SK-N-SH treated with all-trans-retinoic acid at 6 μM for 48 hours (cell line): Measurements from ENCODE around the gene SLC6A18.

Source experiments
- ATAC-seq: fragments of 200-7000 bp; cut with Tn5 transposase; 3 replicates; pipeline ENCODE4 v1.9.1; 2020; ENCODE audit warnings: mild to moderate bottlenecking, moderate library complexity
- BACH2 ChIP-seq: fragments of 250-450 bp; sonication (Bioruptor Pico); IDR thresholded peaks from 2 replicates; pipeline ENCODE4 v1.9.0; 2021; ENCODE audit warnings: mild to moderate bottlenecking, borderline replicate concordance
- CREB5 ChIP-seq: fragments of 250-450 bp; sonication (Bioruptor Pico); IDR thresholded peaks from 2 replicates; pipeline ENCODE4 v1.5.1; 2020; ENCODE audit warnings: low read depth, mild to moderate bottlenecking, moderate library complexity
- CSRNP3 ChIP-seq: fragments of 250-450 bp; sonication (Bioruptor Pico); IDR thresholded peaks from 2 replicates; pipeline ENCODE4 v1.5.1; 2021; ENCODE audit warnings: mild to moderate bottlenecking, moderate library complexity
- ESRRG ChIP-seq: fragments of 250-450 bp; sonication (Bioruptor Pico); IDR thresholded peaks from 2 replicates; pipeline ENCODE4 v1.6.1; 2021; ENCODE audit warnings: mild to moderate bottlenecking
- GLIS3 ChIP-seq: fragments of 250-450 bp; sonication (Bioruptor Pico); IDR thresholded peaks from 2 replicates; pipeline ENCODE4 v1.5.0; 2020; ENCODE audit warnings: mild to moderate bottlenecking, moderate library complexity
- ISL1 ChIP-seq: fragments of 250-450 bp; sonication (Bioruptor Pico); IDR thresholded peaks from 2 replicates; pipeline ENCODE4 v2.1.2; 2022; ENCODE audit warnings: mild to moderate bottlenecking, moderate library complexity
- OSR1 ChIP-seq: fragments of 250-450 bp; sonication (Bioruptor Pico); IDR thresholded peaks from 2 replicates; pipeline ENCODE4 v1.8.0; 2022; ENCODE audit warnings: moderate library complexity, mild to moderate bottlenecking, inconsistent platforms
- PATZ1 ChIP-seq: fragments of 250-450 bp; sonication (Bioruptor Pico); IDR thresholded peaks from 2 replicates; pipeline ENCODE4 v1.8.0; 2020; ENCODE audit warnings: mild to moderate bottlenecking, moderate library complexity, borderline replicate concordance
- RARB ChIP-seq: fragments of 250-450 bp; sonication (Bioruptor Pico); IDR thresholded peaks from 2 replicates; pipeline ENCODE4 v1.8.0; 2021; ENCODE audit warnings: mild to moderate bottlenecking, moderate library complexity
- SNAI2 ChIP-seq: fragments of 250-450 bp; sonication (Bioruptor Pico); IDR thresholded peaks from 2 replicates; pipeline ENCODE4 v1.5.0; 2020; ENCODE audit warnings: mild to moderate bottlenecking, moderate library complexity
- TCF4 ChIP-seq: fragments of 250-450 bp; sonication (Bioruptor Pico); IDR thresholded peaks from 2 replicates; pipeline ENCODE4 v1.8.0; 2021; ENCODE audit warnings: mild to moderate bottlenecking, moderate library complexity, borderline replicate concordance
- TOX ChIP-seq: fragments of 250-450 bp; sonication (Bioruptor Pico); IDR thresholded peaks from 2 replicates; pipeline ENCODE4 v1.8.0; 2021; ENCODE audit warnings: mild to moderate bottlenecking, moderate library complexity, borderline replicate concordance
- TSHZ2 ChIP-seq: fragments of 250-450 bp; sonication (Bioruptor Pico); IDR thresholded peaks from 2 replicates; pipeline ENCODE4 v1.5.0; 2020; ENCODE audit warnings: mild to moderate bottlenecking, moderate library complexity
- ZC3H10 ChIP-seq: fragments of 250-450 bp; sonication (Bioruptor Pico); IDR thresholded peaks from 2 replicates; pipeline ENCODE4 v1.5.1; 2021; ENCODE audit warnings: mild to moderate bottlenecking, moderate library complexity
- ZFP3 ChIP-seq: fragments of 250-450 bp; sonication (Bioruptor Pico); IDR thresholded peaks from 2 replicates; pipeline ENCODE4 v1.5.0; 2020; ENCODE audit warnings: mild to moderate bottlenecking, moderate library complexity
- ZFP30 ChIP-seq: fragments of 450-650 bp; formaldehyde crosslinking; IDR thresholded peaks from 2 replicates; pipeline ENCODE4 v1.5.0; 2022; ENCODE audit warnings: mild to moderate bottlenecking, moderate library complexity
- ZNF565 ChIP-seq: fragments of 450-650 bp; formaldehyde crosslinking; conservative IDR thresholded peaks from 2 replicates; pipeline ENCODE4 v1.5.0; 2020; ENCODE audit warnings: low read depth, mild to moderate bottlenecking, moderate library complexity
- ZNF70 ChIP-seq: fragments of 450-650 bp; formaldehyde crosslinking; IDR thresholded peaks from 2 replicates; pipeline ENCODE4 v1.5.0; 2020; ENCODE audit warnings: mild to moderate bottlenecking, moderate library complexity
- ZNF8 ChIP-seq: fragments of 450-650 bp; formaldehyde crosslinking; IDR thresholded peaks from 2 replicates; pipeline ENCODE4 v1.5.0; 2020; ENCODE audit warnings: mild to moderate bottlenecking, moderate library complexity

The SLC6A18 gene

GRCh38 chr5:1185629-1186350, 39.4 kb upstream of the SLC6A18 start (continued):
- no peak; the same call in 1 of the 2 replicates for TF ChIP-seq TCF4 (CRISPR knock-in tag)
- no peak for TF ChIP-seq ESRRG (CRISPR knock-in tag)
- TF ChIP-seq TOX (CRISPR knock-in tag) = no peak
- TF ChIP-seq GLIS3 (CRISPR knock-in tag) = no peak
- no peak for TF ChIP-seq ZNF70 (CRISPR knock-in tag)
- no peak for TF ChIP-seq ZFP3 (CRISPR knock-in tag)
- TF ChIP-seq ZC3H10 (CRISPR knock-in tag) = no peak

GRCh38 chr5:1186351-1187233, 38.6 kb upstream of the SLC6A18 start:
- TF ChIP-seq GLIS3 (CRISPR knock-in tag) (no peak), ESRRG (CRISPR knock-in tag) (no peak), ZNF565 (CRISPR knock-in tag) (no peak), PATZ1 (CRISPR knock-in tag) (no peak)
- TF ChIP-seq, all 23 proteins: peak for 0
- ATAC-seq = no peak

GRCh38 chr5:1187234-1187949, 37.8 kb upstream of the SLC6A18 start:
- ATAC-seq = no peak
- TF ChIP-seq CSRNP3 (no peak), TOX (CRISPR knock-in tag) (no peak), ISL1 (CRISPR knock-in tag) (no peak), TSHZ2 (no peak), BACH2 (CRISPR knock-in tag) (no peak), ZFP3 (CRISPR knock-in tag) (no peak), SNAI2 (CRISPR knock-in tag) (no peak), GLIS3 (CRISPR knock-in tag) (no peak), OSR1 (CRISPR knock-in tag) (no peak), ZNF8 (no peak), ZC3H10 (CRISPR knock-in tag) (no peak), RARB (no peak), PATZ1 (CRISPR knock-in tag) (no peak), ZNF70 (CRISPR knock-in tag) (no peak), ZFP30 (CRISPR knock-in tag) (no peak), ESRRG (CRISPR knock-in tag) (no peak), CREB5 (CRISPR knock-in tag) (no peak)
